Heart left ventricle (tissue), 13 donors: ENCODE data around the gene LMAN2.

Experiments used
- CTCF ChIP-seq, 12 donors: fragments of 200-600 bp; sonication (generic) in 4 of 12; IDR thresholded peaks; one replicate each; pipeline versions ENCODE4 v1.5.0 to v1.8.0; 2018 to 2022; ENCODE audit warnings: antibody characterized with exemption in 12 of 12, mild to moderate bottlenecking in 5 of 12
- POLR2A ChIP-seq, 2 donors: fragments of 450-650 bp; IDR thresholded peaks; one replicate each; pipeline ENCODE4 v1.6.1; 2017; ENCODE audit warnings: antibody characterized with exemption in 2 of 2, mild to moderate bottlenecking in 2 of 2, moderate library complexity in 2 of 2
- donor health status: ischemic (EF 13 %, LVEDD 7.1; RV severe dilation, severe dysfunction).
- donor health status: DM: no; HTN: yes; CAD: no.
- donor health status: DM: no; HTN: no; CAD: no.
- donor health status: ischemic (EF 25% LVEDD 6.9; RV normal size, moderate dysfunction).
- donor health status: ischemic (EF 25% LVEDD 5.7; RV mildly dilated, moderate dysfunction).
- donor health status: ischemic (EF 35%, LVEDD 5.7; RV mildly dilated, moderate dysfunction).
- donor health status: nonischemic (EF 11% LVEDD 7.7; RV severe dilation, severe dysfunction).
- donor health status: DM: yes; HTN: yes; CAD: no.
- donor health status: PGD.
- donor health status: ischemic (EF 29% LVEDD 5.4; RV normal size, mild dysfunction).
- donor health status: nonischemic (EF 23%, LVEDD 6.1; RV moderate dilation, normal function).

DNA sequence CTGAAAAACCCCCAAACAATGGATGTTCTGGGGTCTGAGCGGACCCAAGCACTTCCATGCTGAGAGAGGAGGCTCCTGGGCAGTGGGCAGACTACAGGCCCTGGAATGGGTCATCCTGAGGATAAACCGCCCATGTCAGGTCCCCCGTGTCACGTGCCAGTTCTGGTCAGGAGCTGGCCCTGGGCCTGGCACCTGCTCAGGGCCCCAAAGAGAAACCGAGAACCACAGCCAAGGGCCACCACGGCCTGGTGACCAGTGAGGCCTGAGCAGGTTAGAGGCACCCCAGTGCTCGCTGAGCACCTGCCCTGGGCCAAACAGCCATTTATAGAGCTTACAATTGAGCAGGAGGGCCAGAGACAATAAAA is 15.8 kb downstream of the LMAN2 start:
- TF ChIP-seq CTCF (IDR thresholded peaks at IDR 0.05) (no peak), POLR2A (IDR thresholded peaks at IDR 0.05) (no peak)
